Muscle of leg (tissue), 11 donors: Measurements from ENCODE around the gene ETFA. TPM values are rescaled to one million over a fixed set of nuclear protein-coding genes. Genes with fewer than 3 reads are reported as not detected.

Source experiments
- DNase-seq: peaks from one replicate; pipeline ENCODE4 v3.0.0; 2013
- H3K27ac ChIP-seq: one replicate; pipeline ENCODE4 v1.5.1; 2013; ENCODE audit warnings: mild to moderate bottlenecking, low read length, control low read depth
- H3K27me3 ChIP-seq: one replicate; pipeline ENCODE4 v1.6.1; 2013; ENCODE audit warnings: low read length; ENCODE audit not compliant: control insufficient read depth, insufficient read depth
- H3K36me3 ChIP-seq: one replicate; pipeline ENCODE4 v1.6.1; 2013; ENCODE audit warnings: low read length; ENCODE audit not compliant: control insufficient read depth, insufficient read depth
- H3K4me1 ChIP-seq: one replicate; pipeline ENCODE4 v1.6.1; 2013; ENCODE audit warnings: low read length; ENCODE audit not compliant: control insufficient read depth, insufficient read depth
- H3K4me3 ChIP-seq: one replicate; pipeline ENCODE4 v1.5.1; 2013; ENCODE audit warnings: low read length, control low read depth
- H3K9me3 ChIP-seq: replicated peaks from 2 replicates; pipeline ENCODE4 v1.6.1; 2013; ENCODE audit warnings: low read depth, low read length; ENCODE audit not compliant: control insufficient read depth
- WGBS: methylation state at CpG from one replicate; pipeline ENCODE4 v1.1.5; 2013; ENCODE audit warnings: missing lambda C conversion rate; ENCODE audit not compliant: insufficient coverage; 5-methylcytosine and 5-hydroxymethylcytosine counted together
- polyA plus RNA-seq, 8 donors: library from polyadenylated mRNA; unstranded; fragments of 120-200 nt; gene quantifications; one replicate each; pipeline versions ENCODE4 v1.2.1 to v1.2.3, GENCODE V29; 2013; ENCODE audit warnings: inconsistent platforms in 1 of 8, low replicate concordance in 1 of 8; ENCODE audit not compliant: insufficient read length in 8 of 8, insufficient read depth in 1 of 8
- total RNA-seq: library from RNA; stranded (reverse); fragments of 120-200 nt; gene quantifications from one replicate; pipeline ENCODE4 v1.2.4, GENCODE V29; 2013

Gene ETFA
- total and polyA plus RNA-seq, 9 donors: 112 to 141 (median 119) TPM

DNA sequence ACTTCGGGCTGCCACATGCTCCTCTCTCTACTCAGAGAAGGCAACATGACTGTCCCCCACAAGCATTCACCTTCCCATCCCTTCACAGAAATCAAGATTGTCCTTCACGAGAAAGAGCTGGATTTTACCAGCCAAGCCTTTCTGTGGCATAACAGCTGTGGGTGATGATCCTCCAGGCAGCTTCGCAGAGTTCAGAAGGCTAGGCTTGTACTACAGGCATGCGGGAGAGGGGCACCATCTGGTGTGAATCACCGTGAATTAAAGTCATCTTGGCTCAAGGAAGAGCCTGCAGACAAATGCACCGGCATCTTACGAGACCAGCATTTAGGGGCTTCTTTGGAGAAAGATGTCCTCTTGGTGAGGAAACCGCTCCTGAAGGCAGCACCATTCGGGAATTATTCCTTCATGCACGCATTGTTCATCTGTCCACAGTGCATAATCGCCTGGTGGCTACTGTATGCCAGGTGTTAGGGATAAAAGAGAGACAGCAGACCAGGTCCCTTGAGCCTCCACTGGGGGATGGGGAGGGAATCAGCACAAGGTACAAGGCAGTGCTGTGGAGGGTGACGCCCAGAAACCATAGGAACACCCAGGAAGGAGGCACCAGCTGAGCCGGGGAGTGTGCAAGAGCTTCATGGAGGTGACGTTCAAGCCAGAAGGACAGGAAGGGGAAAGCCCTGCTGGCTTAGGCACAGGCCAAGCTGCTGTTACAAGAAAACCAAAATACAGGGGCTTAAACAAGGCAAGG lies 142.9 kb downstream of the ETFA start:
- H3K9me3 ChIP-seq: no peaks in the 10 kb centered on the region
- no peak overlapping the region for H3K4me3 ChIP-seq
- peaks cover 37% of the 10 kb centered on the region for H3K4me1 ChIP-seq
- no peak overlapping the region for H3K27ac ChIP-seq
- 63% methylated on average over 14 of the region's 14 CpGs for WGBS
- peaks cover 2% of the 10 kb centered on the region for H3K27me3 ChIP-seq
- no peaks in the 10 kb centered on the region for H3K36me3 ChIP-seq
- no peak for DNase-seq

- H3K36me3 ChIP-seq: no peaks in the 10 kb centered on the region
- H3K27ac ChIP-seq: no peak overlapping the region
- H3K27me3 ChIP-seq: peaks cover 2% of the 10 kb centered on the region
- H3K9me3 ChIP-seq: no peaks in the 10 kb centered on the region
- peaks cover 57% of the 10 kb centered on the region for H3K4me1 ChIP-seq
- H3K4me3 ChIP-seq: no peak overlapping the region
- WGBS: 87% methylated on average over 14 of the region's 15 CpGs
- no peak for DNase-seq
These were observed 145.3 kb downstream of the ETFA start for GRCh38 chr15:76165951-76166350.

Other genes starting within 250 kb of the ETFA start
- gene ISL2, start 25.3 kb upstream of the ETFA start, total RNA-seq: 0.04 TPM
- under 1 TPM in 1 of 8 donors, not detected in 7; 0.19 TPM for gene ISL2, start 25.3 kb upstream of the ETFA start, polyA plus RNA-seq